HG02938 (cell line): Measurements from ENCODE around the gene SCRT2.

ENCODE experiments used
- ATAC-seq: cut with Tn5 transposase; IDR thresholded peaks from one replicate; pipeline ENCODE4 v1.9.1; 2021; ENCODE audit warnings: mild to moderate bottlenecking, moderate library complexity; ENCODE audit not compliant: unreplicated experiment

SCRT2 gene

DNA sequence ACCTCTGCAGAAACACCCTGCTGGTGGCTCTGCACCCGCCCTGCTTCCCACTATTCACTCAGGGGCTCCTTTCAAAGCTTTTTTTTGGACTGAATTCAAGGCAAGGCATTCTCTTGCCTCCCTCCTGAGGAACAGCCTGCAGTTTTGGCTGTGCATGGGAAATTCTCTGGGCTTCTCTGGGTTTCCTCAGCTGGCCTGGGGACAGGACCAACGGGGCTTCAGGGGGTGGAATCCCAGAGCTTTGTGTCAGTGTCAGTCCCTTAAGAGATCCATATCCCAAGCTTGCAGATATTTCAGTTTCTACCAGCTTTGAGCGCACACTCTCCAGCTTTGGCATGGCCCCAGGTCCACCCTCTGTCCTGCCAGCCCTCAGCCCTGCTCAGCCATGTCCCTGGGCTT lies 2.0 kb downstream of the SCRT2 start:
- no peak for ATAC-seq

DNA sequence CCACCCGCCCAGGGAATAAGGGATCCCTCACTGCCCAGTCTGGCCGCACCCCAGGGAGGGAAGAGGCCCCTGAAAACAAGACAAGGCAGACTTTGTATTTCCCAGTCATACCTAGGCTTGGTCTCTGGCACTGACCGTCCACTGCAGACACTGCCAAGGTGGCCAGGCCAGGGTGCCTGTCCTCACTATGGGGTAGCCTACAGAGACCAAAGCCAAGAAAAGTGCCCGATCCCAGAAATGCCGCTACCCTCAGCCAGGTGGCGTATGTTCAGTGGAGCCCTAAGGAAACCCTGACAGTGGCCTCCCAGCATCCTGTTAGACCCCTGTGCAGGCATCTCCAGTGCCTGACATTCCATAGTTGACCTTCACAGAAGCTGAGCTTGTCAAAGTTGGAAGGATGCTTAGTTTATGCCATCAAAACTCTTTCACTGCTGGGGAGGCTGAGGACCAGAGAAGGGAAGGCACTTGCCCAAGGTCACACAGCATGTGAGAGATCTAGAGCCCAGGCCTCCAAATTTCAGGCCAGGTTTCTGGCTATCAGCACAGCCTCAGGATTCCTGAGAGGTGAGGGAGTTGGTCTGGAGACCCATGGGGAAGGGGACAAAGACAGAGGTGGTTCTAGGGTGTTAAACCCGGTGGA lies 2.5 kb downstream of the SCRT2 start:
- ATAC-seq, result no peak

DNA sequence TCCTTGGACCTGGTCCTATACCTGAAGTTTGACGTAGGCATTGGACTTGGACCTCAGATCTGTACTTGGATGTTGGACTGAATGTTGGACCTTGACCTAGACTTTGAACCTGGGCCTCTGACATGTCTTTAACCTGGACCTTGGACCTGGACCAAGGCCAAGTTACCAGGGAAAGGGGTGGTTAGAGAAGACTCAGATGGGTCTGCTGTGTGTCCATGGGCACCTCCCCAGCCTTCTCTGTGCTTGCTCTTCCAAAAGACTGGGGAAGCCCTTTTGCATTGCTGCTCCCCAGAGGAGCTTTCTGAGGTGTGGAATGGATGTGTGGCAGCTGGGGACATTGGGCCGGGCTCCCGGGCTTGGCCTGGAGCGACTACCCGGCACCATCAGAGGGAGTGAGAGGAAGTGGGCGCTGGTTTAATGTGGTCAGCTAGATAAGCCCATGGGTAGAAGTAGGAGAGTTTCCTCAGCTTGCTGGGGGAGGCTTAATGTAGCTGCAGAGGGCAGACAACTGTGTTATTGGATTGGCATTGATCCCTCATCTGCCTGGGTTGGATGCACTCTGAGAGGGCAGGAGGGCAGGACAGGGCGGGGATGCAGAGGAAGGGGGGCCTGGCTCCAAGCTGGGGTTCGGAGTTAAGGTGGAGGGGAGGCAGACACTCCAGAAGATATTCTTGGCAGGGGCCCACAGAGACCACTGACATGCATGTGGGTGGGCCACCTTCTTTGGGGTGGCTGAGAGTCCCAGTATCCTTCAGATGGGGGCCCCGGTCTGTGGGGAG lies 4.2 kb downstream of the SCRT2 start:
- no peak for ATAC-seq

DNA sequence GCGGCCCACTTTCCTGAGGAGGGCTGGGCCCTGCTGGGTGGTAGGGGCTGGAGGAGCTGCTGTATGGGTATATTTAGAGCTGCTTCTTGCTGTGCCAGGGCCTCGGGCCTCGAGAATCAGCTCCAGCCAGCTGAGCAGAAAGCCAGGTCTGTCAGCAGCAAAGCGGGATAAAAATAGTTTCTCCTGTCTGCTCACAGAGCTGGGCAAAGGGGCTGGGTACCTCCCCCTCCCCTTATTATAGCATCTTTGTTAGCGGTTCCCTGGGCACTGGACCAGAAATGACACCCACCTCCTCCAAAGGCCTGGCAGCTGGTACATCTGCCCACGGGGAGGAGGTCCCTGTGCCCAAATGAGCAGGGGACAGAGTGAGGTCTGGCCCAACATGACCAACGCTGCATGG lies 6.0 kb downstream of the SCRT2 start:
- ATAC-seq, result no peak

DNA sequence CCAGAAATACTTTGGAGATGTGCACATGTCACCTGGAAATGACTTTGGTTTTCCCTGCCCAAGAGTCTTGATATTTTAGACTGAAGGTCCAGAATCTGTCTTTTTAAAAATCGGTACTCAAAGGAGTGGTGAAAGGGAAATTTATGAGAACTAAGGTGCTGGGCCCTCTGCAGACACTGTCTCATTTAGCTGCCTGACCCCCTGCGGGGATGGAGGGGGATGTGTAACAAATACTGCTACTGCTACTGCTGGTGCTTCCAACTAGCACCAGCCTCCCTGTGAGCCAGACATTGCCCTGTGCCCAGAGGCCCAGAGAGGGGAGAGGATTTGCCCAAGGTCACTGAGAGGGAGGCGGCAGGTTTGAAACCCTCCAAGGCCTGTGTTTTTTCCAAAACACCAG lies 7.0 kb downstream of the SCRT2 start:
- ATAC-seq, result no peak

DNA sequence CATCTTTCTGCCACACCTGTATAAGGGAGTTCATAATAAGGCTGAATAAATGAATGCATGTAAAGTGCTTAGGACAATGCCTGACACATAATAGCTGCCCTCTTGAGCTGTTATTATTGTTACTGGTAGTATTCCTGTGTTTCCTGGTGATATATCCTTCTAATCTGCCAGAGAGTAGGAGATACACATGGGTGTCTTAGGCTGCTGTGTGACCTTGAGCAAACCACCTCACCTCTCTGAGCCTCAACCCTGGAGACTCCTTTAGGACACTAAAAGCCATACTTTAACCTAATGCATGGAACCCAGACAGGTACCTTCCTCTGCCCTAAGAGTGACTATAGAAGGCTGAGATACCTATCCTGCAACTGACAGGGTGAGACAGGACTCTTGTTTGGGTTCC lies 7.6 kb downstream of the SCRT2 start:
- ATAC-seq, result no peak

DNA sequence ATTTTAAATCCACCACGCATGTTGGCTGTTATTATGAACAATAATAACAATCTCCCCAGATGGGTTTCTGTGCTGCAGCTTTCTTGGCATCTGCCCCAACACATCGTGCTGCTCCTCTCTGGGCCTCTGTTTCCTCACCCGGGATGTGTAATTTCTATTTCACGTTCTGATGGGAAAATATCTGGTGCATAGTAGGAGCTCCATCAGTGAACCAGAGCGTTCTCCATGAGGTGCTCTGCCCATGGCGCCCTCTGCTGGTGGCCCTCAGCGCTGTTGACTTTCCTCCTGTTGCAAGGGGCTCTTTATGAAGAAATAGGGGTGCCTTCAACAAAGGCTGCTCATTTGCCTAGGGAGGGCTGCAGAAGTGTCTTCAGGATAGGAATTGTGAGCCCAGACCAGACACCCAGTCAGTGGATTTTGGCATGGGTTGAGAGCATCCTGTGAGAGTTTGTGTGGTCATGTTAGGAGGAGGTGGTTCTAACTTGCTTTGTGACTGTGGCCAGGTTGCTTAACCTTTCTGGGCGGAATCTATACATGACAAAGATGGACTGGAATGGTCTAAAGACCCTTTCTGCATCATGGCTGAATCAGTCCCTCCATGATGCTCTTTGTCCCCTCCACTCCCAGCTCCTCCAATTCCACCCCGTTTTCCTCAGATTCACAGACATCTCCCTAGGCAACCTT lies 8.1 kb downstream of the SCRT2 start:
- no peak for ATAC-seq

DNA sequence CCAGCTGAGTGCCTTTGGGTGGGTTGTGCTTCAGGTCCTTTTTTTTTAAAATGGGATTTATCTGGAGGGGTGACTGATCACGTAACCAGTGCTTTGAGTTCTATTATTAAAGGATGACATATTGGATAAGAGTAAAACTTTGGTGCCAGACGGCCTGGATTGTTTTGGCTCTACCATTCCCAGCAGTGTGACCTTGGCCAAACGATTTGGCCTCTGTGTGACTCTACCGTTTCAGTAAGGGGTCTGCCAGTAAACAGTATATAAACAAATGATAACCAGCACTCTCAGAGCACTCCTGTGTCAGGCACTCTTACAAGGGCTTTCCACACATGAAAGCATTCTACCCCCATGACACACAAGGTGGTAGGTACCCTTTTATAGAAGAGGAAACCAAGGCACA lies 8.7 kb downstream of the SCRT2 start:
- no peak for ATAC-seq

DNA sequence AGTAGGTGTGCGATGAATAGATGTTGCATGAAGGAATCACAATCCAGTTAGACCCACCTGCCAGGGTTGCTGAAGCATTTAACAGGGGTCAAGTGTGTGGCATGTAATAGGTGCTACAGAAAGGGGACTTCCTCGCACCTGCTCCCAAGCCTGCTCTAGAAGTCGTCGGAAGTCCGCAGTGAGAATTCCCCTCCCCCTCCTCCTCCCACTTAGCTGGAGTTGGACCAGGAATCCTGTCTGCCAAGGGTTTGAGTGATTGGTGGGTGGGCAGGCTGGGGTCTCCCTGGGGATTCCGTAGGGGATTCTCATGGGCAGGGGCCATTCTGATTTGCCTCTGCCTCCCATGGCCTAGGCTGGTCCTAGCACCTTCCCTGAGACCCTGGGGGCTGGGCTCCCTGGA lies 10.3 kb downstream of the SCRT2 start:
- ATAC-seq, result no peak

DNA sequence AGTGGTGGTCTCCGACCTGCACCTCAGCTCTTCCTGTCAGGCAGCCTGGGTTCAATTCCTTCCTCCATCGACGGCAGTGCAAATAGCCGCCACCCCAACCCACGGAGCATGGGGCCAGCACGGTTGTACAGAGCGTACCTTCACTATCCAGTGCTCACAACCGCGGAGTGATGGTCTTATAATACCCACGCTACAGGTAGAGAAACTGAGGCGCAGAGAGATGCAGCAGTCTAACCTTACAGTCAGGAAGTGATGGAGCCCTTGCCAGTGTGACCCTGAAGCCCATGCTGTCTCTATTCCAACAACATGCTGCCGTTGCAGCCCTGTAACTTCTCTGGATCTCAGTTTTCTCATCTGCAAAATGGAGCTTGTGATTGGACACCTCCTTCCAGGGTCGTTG lies 11.0 kb downstream of the SCRT2 start:
- no peak for ATAC-seq

DNA sequence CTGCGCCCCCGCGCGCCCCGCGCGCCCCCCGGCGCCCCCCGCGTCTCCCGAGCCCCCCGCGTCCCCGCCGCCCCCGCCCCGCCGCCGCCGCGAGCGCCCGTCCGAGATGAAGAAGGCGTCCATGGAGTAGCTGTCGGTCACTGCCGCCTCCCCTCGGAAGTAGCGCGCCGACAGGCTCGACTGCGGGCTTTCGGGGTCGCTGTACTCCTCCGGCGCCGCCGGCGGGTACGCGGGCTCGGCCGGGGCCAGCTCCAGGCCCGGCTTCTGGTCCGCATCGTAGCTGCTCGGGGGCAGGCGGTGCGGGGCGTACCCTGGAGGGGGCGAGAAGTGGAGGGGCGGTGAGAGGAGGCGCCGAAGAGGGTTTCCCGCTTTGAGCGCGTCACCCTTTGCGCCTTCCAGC lies 11.5 kb downstream of the SCRT2 start:
- ATAC-seq, result no peak

DNA sequence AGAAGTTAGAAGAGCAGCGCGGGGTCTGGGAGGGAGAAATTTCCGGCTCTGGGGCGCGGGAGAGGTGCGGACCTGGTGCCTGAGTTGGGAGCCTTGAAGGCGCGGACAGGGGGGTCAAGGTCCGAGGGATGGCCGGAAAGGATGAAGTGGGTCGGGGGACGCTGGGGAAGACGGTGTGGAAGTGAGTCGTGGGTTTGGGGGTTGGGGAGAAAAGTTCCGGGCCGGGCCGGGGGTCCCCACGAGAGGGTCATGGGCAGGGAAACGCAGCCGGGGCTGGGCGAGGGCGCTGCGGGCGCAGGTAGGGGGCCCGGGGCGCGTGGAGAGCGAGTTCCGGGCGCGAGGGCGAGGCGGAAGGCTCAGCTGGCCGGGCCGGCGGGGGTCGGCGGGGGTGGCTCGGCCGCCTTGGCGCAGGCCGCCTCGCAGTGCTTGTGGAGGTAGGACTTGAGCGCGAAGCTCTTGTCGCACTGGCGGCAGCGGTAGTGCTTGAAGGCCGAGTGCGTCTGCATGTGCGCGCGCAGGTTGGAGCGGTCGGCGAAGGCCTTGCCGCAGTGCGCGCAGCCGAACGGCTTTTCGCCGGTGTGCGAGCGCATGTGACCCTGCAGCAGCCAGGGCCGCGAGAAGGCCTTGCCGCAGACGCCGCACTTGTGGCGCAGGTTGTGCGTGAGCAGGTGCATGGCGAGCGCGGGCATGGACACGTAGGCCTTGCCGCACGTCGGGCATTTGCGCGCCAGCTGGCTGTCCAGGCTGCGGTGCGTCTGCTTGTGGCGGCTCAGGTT lies 12.1 kb downstream of the SCRT2 start:
- no peak for ATAC-seq

DNA sequence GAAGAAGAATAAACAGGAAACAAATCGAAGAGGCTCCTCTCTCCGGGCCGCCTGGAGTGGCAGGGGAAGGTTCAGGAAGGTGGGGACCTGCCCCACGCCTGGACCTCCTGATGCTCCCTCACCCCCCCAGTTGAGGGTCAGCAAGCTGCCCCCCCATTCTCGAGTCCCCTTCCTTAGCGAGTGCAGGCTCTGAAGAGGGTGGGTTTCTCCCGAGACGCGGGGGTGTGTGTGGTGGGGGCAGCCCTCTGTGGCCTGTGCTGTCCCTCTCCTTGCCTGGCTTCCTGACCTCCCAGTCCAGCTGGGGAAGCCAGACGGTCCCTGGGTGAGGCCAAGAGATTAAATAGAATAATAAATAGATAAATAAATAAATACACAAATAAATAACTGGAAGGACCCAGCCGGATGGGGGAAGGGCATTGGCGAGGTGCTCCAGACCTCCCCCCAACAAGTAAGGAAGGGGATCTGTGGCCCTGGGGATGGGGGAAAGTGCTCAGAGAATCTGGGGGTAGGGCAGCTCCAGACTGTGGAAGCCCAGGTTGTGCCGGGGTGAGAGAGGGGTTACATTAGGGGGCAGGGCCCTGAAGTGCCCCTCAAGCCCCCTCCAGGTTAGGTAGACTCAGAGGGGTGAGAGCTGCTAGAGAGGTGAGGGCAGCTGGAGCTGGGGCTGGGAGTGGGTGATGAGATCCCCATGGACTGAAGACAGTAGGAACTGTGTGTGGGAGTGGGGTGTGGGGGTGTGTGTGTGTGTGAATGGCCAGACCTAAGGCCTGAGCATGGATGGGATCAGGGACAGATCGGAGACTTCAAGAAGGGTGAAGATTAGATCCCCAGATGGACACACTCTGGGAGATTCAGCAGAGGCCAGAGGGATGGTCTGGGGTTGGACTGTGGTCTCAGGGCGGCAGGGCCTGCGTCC lies 13.1 kb downstream of the SCRT2 start:
- no peak for ATAC-seq

DNA sequence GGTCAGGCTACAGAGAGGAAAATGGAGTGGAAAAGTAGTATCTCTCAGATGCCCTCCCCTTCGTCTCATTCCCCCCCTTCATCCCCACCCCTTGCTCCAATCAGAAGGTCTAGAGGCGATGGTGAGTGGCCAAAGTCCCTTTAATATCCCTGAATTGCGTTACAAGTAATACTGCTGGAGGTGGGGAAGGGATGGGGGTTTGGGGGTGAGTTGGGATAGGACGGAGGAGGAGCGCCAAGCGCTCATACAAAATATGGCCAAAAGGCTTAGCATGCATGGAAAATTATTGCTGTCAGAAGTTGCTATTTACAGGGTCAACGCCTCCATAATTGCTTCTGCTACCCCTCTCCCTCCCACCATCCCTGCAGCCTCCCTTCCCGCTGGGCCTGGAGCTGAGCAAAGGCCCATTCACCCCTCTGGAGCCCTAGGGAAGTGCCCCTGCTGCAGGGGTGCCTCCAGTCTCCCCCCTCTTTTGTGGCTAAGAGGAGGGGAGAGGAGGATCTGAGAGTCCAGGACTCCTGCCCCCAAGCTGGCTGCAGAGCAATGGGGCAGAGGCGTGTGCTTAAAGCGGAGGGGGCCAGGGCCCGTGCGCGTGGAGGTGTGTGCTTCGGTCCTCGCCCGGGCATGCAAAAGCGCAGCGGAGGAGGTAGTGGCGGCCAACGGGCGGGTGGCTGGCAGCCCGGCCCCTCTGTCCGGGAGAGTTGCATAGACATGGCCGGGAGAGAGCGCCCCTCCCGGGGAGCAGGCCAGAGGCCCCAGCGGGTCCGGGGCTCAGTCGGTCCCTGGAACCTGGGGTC lies 13.9 kb downstream of the SCRT2 start:
- ATAC-seq, result no peak

DNA sequence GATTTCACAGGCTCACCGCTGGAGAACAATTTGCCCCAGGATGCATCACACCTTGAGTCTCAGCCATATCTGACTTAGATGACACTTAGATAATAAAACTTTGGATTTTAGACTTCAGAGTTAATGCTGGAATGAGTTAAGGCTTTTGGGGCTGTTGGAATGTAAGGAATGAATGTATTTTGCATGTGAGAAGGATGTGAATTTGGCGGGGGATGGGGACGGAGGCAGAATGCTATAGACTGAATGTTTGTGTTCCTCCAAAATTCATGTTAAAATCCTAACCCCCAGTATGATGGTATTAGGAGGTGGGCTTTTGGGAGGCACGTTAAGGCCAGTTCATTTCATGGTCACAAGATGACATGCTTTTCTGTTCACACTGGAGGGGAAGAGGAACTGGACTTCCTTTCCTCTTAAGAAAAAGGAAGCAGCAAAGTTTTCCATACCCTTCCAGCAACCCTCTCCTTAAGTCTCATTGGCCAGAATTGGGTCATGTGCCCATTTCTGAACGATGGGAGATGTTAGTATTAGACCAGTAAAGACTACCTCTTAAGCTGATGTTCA lies 16.8 kb downstream of the SCRT2 start:
- no peak for ATAC-seq

DNA sequence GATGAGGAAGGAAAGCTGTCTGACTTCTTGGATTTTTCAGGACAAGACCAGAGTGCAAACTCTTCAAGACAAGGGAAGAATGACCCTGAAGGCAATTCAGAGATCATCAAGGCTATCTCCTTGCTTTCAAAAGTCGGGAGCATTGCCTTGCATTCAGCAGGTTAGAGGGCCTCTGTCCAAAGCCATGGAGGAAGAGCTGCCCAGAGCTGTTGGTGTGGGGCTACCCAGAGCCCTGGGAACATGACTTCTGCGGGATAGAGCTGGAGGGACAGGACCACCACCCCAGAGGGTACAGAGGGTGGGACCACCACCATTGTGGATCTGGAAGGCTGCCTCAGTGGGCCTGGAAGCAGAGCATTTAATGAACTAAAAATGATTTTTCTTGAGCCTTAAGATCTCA lies 17.4 kb downstream of the SCRT2 start:
- no peak for ATAC-seq

DNA sequence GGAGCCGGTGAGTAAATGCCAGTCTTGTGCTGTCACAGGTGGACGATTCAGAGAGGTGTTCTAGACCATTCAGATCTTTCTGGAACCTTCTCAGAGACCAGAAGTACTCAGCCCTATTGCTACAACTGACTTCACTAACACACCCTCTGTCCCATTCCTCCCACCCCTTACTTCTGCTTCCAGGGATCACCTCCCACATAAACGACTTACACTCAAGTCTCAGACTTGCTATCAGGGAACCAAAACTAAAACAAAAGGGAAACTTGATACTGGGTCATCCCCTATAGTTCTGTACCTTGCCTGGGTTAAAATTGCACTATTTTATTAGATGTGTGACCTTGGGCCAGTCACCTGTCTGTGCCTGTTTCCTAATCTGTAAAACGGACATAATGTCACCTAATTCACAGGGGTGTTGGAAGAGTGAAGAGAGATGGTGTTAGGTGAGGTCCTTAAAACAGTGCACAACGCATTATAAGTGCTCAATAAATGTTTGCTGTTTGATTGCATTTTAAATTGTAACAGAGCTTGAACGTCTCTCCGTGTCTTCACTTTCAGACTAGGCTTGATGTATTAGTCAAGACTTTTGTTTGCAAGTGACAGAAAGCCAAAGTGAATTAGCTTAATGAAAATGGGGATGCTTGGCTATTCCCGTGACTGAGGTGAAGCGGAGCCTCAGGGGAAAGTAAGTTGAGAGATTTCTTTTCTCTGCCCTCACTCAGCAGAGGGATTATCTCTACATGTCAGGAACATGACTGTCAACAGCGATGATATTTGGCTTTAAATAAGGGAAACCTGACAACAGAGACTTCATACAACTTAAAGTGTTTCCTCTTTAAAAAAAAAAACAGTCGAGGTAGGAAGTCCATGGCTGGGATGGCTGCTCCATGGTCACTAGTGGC lies 19.6 kb downstream of the SCRT2 start:
- no peak for ATAC-seq

DNA sequence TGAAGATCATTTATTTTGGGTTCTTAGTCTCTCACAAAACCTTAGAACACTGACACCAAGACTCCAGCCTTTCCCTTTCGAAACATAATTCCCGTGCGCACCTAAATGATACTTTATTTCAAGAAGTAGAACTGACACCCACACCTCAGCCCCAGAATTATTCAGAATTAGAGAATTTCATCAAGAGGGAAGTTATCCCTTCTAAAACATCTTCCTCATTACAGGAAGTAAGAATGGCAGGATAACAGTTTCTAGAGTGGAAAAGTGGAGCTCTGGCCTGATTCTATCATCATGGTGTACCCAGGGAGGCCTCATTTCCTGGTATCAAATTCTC lies 21.2 kb downstream of the SCRT2 start:
- ATAC-seq, result no peak
